SK-N-MC (cell line): ENCODE results near the gene CAPN2.

ENCODE experiments used
- EZH2 ChIP-seq: fragments of 200-600 bp; sonication (generic); IDR thresholded peaks from one replicate; pipeline ENCODE4 v1.6.1; 2017; ENCODE audit warnings: antibody characterized with exemption
- FOXP2 ChIP-seq: optimal IDR thresholded peaks from 2 replicates; pipeline ENCODE3; 2011; ENCODE audit warnings: mild to moderate bottlenecking, moderate library complexity; ENCODE audit not compliant: insufficient read depth; ENCODE audit errors: extremely low read length, control extremely low read depth
- POLR2AphosphoS5 ChIP-seq: IDR thresholded peaks from 2 replicates; pipeline ENCODE4 v1.6.1; 2012; ENCODE audit warnings: mild to moderate bottlenecking, low read depth, low read length, borderline replicate concordance

GRCh38 chr1:223664106-223664505, 48.2 kb upstream of the CAPN2 start:
- TF ChIP-seq POLR2AphosphoS5 (no peak), EZH2 (no peak), FOXP2 (no peak)
